ENCODE data around the gene PCA3. TPM values are rescaled to one million over a fixed set of nuclear protein-coding genes. Genes with fewer than 3 reads are reported as not detected.

The PCA3 gene
- total and polyA plus RNA-seq, 5 donors = 0.18 to 0.26 TPM; not detected in 3

GRCh38 chr9:76827296-76828080, 63.2 kb downstream of the PCA3 start:
- Histone ChIP-seq H3K27ac (ENCODE audit: low read length) (no peak overlapping the region), H3K4me1 (ENCODE audit: control insufficient read depth, insufficient read depth, low read length) (no peaks in the 10 kb centered on the region), H3K9me3 (ENCODE audit: control insufficient read depth, low read length) (no peaks in the 10 kb centered on the region), H3K27me3 (ENCODE audit: control insufficient read depth, insufficient read depth) (no peaks in the 10 kb centered on the region), H3K4me3 (ENCODE audit: low read length) (no peak overlapping the region)
- DNase-seq (no peak), ATAC-seq (no peak)
- intact Hi-C loops (cut with DNase I) = no loop called here
- WGBS = 56% methylated on average over 9 of the region's 9 CpGs

DNA sequence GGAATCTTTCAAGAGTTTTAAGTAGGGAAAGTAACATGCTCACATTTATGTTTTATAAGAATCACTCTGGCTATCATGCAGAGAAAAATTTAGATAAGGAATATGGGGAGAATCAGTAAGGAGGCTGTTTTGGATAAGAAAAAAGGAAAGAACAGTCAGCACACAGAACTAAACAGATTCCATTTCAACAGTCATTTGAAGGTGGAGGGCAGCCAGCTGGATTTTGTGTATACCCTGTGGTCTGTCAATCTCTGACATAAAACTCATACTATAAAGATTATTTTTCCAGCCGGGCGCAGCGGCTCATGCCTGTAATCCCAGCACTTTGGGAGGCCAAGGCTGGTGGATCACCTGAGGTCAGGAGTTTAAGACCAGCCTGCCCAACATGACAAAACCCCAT, 64.2 kb downstream of the PCA3 start:
- ATAC-seq (no peak), DNase-seq (no peak)
- H3K4me3 ChIP-seq (ENCODE audit: low read length) = no peak overlapping the region
- intact Hi-C loops (cut with DNase I) = no loop called here
- H3K27ac ChIP-seq (ENCODE audit: low read length) = no peak overlapping the region
- no peaks in the 10 kb centered on the region for H3K4me1 ChIP-seq (ENCODE audit: control insufficient read depth, insufficient read depth, low read length)
- H3K27me3 ChIP-seq (ENCODE audit: control insufficient read depth, insufficient read depth) = no peaks in the 10 kb centered on the region
- no peaks in the 10 kb centered on the region for H3K9me3 ChIP-seq (ENCODE audit: control insufficient read depth, low read length)
- WGBS = 66% methylated on average over 3 of the region's 3 CpGs

GRCh38 chr9:76835571-76836283, 71.5 kb downstream of the PCA3 start:
- H3K27ac ChIP-seq (ENCODE audit: low read length) = peak overlapping the region; percentile 80
- ATAC-seq = peak; percentile 86 to 90
- H3K27me3 ChIP-seq (ENCODE audit: control insufficient read depth, insufficient read depth) = no peaks in the 10 kb centered on the region
- peak in 1 of 3 donors; percentile 24 for DNase-seq
- WGBS = 49% methylated on average over 7 of the region's 7 CpGs
- H3K4me3 ChIP-seq (ENCODE audit: low read length) = no peak overlapping the region
- no peaks in the 10 kb centered on the region for H3K9me3 ChIP-seq (ENCODE audit: control insufficient read depth, low read length)
- no peaks in the 10 kb centered on the region for H3K4me1 ChIP-seq (ENCODE audit: control insufficient read depth, insufficient read depth, low read length)
- intact Hi-C loops (cut with DNase I) = no loop called here

Other genes with a start within 250 kb of the PCA3 start
- gene PRUNE2, start 141.7 kb downstream of the PCA3 start, total RNA-seq = 10 to 100 TPM; 30.5 to 49.1 (median 42.5) TPM
- 11.7 TPM for gene PRUNE2, start 141.7 kb downstream of the PCA3 start, polyA plus RNA-seq

Data from right cardiac atrium (tissue), 5 donors.